Subcutaneous adipose tissue (tissue), 4 donors: Measurements from ENCODE around the gene ODC1. TPM values are rescaled to one million over a fixed set of nuclear protein-coding genes. Genes with fewer than 3 reads are reported as not detected.

Experiments
- CTCF ChIP-seq: fragments of 450-650 bp; IDR thresholded peaks from one replicate; pipeline ENCODE4 v1.5.1; 2016; ENCODE audit warnings: low read depth, mild to moderate bottlenecking, control low read depth, antibody characterized with exemption, moderate library complexity
- total RNA-seq, 4 donors: library from RNA; depleted of rRNA; stranded (reverse); fragments of >200 nt; gene quantifications; one replicate each; pipeline ENCODE4 v1.1.0, GENCODE V29; 2016

Gene ODC1
- total RNA-seq, 4 donors from 2014 or later: 25.8 to 55.3 (median 31.1) TPM

GRCh38 chr2:10433947-10434885, 13.9 kb downstream of the ODC1 start:
- TF ChIP-seq CTCF: no peak

- TF ChIP-seq CTCF: no peak
Observed at GRCh38 chr2:10433264-10433946, 14.7 kb downstream of the ODC1 start.

GRCh38 chr2:10432311-10433181, 15.6 kb downstream of the ODC1 start:
- no peak for TF ChIP-seq CTCF

GRCh38 chr2:10431797-10432196, 16.3 kb downstream of the ODC1 start:
- no peak for TF ChIP-seq CTCF

- no peak for TF ChIP-seq CTCF
Observed at GRCh38 chr2:10430886-10431622, 17.1 kb downstream of the ODC1 start.

- no peak for TF ChIP-seq CTCF
Observed at GRCh38 chr2:10428924-10429323, 19.2 kb downstream of the ODC1 start.
